ENCODE measurements around the gene TGFBR3. TPM values are rescaled to one million over a fixed set of nuclear protein-coding genes. Genes with fewer than 3 reads are reported as not detected.

The TGFBR3 gene
- total RNA-seq, 1 donor from 2014 or later: 2.5 TPM

- no peak overlapping the region for H2AFZ ChIP-seq (ENCODE audit: low read depth, low read length)
- no peaks in the 10 kb centered on the region for H3K79me2 ChIP-seq (ENCODE audit: insufficient read depth, low read length)
- FAIRE-seq (no peak), DNase-seq (ENCODE audit: low read depth) (no peak)
- no peak overlapping the region for H3K9ac ChIP-seq (ENCODE audit: low read length)
- no peak overlapping the region for H3K4me3 ChIP-seq (ENCODE audit: insufficient read depth, low read depth, low read length)
- H3K27me3 ChIP-seq (ENCODE audit: insufficient read depth, low read length): no peaks in the 10 kb centered on the region
- H4K20me1 ChIP-seq (ENCODE audit: insufficient read depth, low read length): no peaks in the 10 kb centered on the region
- Mint-ChIP-seq H3K9me3 (ENCODE audit: unreplicated experiment) (peaks cover 6% of the 10 kb centered on the region), H3K36me3 (ENCODE audit: low read depth, unreplicated experiment) (no peaks in the 10 kb centered on the region), H3K4me1 (ENCODE audit: low read depth, unreplicated experiment) (peaks cover 12% of the 10 kb centered on the region), H3K27me3 (ENCODE audit: low read depth, unreplicated experiment) (no peaks in the 10 kb centered on the region), H3K4me3 (ENCODE audit: unreplicated experiment) (no peak overlapping the region), H3K27ac (ENCODE audit: unreplicated experiment) (no peak overlapping the region)
- TF ChIP-seq, protein P1, sequence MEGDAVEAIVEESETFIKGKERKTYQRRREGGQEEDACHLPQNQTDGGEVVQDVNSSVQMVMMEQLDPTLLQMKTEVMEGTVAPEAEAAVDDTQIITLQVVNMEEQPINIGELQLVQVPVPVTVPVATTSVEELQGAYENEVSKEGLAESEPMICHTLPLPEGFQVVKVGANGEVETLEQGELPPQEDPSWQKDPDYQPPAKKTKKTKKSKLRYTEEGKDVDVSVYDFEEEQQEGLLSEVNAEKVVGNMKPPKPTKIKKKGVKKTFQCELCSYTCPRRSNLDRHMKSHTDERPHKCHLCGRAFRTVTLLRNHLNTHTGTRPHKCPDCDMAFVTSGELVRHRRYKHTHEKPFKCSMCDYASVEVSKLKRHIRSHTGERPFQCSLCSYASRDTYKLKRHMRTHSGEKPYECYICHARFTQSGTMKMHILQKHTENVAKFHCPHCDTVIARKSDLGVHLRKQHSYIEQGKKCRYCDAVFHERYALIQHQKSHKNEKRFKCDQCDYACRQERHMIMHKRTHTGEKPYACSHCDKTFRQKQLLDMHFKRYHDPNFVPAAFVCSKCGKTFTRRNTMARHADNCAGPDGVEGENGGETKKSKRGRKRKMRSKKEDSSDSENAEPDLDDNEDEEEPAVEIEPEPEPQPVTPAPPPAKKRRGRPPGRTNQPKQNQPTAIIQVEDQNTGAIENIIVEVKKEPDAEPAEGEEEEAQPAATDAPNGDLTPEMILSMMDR (IDR thresholded peaks at IDR 0.05; ENCODE audit: insufficient read depth, low read depth, low read length): no peak
- TF ChIP-seq EZH2 (IDR thresholded peaks at IDR 0.05; ENCODE audit: insufficient read depth, low read length): no peak
- H3K9me3 ChIP-seq (ENCODE audit: insufficient read depth, low read depth, low read length): no peaks in the 10 kb centered on the region
- no peaks in the 10 kb centered on the region for H3K36me3 ChIP-seq (ENCODE audit: insufficient read depth, low read length)
- H3K27ac ChIP-seq (ENCODE audit: low read depth, low read length): no peak overlapping the region
- H3K4me2 ChIP-seq (ENCODE audit: low read length): no peak overlapping the region
- H3K4me1 ChIP-seq (ENCODE audit: insufficient read depth, low read length): no peaks in the 10 kb centered on the region
These were observed 136.1 kb downstream of the TGFBR3 start for GRCh38 chr1:91749788-91750231.

GRCh38 chr1:91747666-91748065 is 138.3 kb downstream of the TGFBR3 start:
- peaks cover 7% of the 10 kb centered on the region for H3K4me1 Mint-ChIP-seq (ENCODE audit: low read depth, unreplicated experiment)
- no peaks in the 10 kb centered on the region for H3K36me3 ChIP-seq (ENCODE audit: insufficient read depth, low read length)
- no peaks in the 10 kb centered on the region for H3K79me2 ChIP-seq (ENCODE audit: insufficient read depth, low read length)
- no peak overlapping the region for H3K4me3 ChIP-seq (ENCODE audit: insufficient read depth, low read depth, low read length)
- DNase-seq (ENCODE audit: low read depth) (no peak), FAIRE-seq (no peak)
- peaks cover 6% of the 10 kb centered on the region for H3K9me3 Mint-ChIP-seq (ENCODE audit: unreplicated experiment)
- peaks cover 4% of the 10 kb centered on the region for H3K4me1 ChIP-seq (ENCODE audit: insufficient read depth, low read length)
- H3K9ac ChIP-seq (ENCODE audit: low read length): no peak overlapping the region
- H3K27me3 Mint-ChIP-seq (ENCODE audit: low read depth, unreplicated experiment): no peaks in the 10 kb centered on the region
- no peak overlapping the region for H3K4me3 Mint-ChIP-seq (ENCODE audit: unreplicated experiment)
- H2AFZ ChIP-seq (ENCODE audit: low read depth, low read length): no peak overlapping the region
- no peaks in the 10 kb centered on the region for H4K20me1 ChIP-seq (ENCODE audit: insufficient read depth, low read length)
- no peaks in the 10 kb centered on the region for H3K36me3 Mint-ChIP-seq (ENCODE audit: low read depth, unreplicated experiment)
- H3K9me3 ChIP-seq (ENCODE audit: insufficient read depth, low read depth, low read length): no peaks in the 10 kb centered on the region
- no peak for TF ChIP-seq EZH2 (IDR thresholded peaks at IDR 0.05; ENCODE audit: insufficient read depth, low read length)
- TF ChIP-seq, protein P1 (IDR thresholded peaks at IDR 0.05; ENCODE audit: insufficient read depth, low read depth, low read length): no peak
- no peak overlapping the region for H3K4me2 ChIP-seq (ENCODE audit: low read length)
- H3K27me3 ChIP-seq (ENCODE audit: insufficient read depth, low read length): no peaks in the 10 kb centered on the region
- no peak overlapping the region for H3K27ac ChIP-seq (ENCODE audit: low read depth, low read length)
- H3K27ac Mint-ChIP-seq (ENCODE audit: unreplicated experiment): no peak overlapping the region

DNA sequence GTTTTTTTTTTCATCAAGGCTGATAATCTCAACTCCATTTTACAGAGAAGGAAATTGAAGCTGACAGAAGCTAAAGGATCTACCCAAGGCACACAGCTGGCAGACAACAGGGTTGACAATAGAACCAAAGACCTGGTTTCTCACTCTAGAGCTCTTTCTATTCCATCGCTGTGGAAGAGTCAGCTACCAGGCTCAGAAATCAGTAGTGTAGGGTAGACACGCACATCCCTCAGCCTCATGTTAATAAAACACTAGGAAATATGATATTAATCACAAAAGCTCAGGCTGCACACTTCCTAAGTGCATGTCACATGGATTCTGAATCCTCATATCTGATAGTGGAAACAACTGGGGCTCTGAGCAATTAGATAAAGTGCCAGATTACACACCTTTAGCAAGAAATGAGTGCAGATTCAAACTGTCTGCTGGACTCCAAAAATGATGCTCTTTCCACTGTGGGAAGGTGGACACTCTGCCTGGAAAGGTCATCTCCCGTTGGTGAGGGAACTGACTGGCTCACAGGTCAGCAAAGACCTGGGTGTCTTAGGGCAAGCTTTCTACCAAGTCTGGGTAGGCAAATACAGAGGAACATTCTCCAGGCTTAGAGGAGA is 139.1 kb downstream of the TGFBR3 start:
- Histone ChIP-seq H3K27ac (ENCODE audit: low read depth, low read length) (no peak overlapping the region), H3K79me2 (ENCODE audit: insufficient read depth, low read length) (no peaks in the 10 kb centered on the region), H3K4me2 (ENCODE audit: low read length) (no peak overlapping the region), H3K27me3 (ENCODE audit: insufficient read depth, low read length) (no peaks in the 10 kb centered on the region), H2AFZ (ENCODE audit: low read depth, low read length) (no peak overlapping the region), H4K20me1 (ENCODE audit: insufficient read depth, low read length) (no peaks in the 10 kb centered on the region), H3K4me3 (ENCODE audit: insufficient read depth, low read depth, low read length) (no peak overlapping the region), H3K9me3 (ENCODE audit: insufficient read depth, low read depth, low read length) (no peaks in the 10 kb centered on the region), H3K36me3 (ENCODE audit: insufficient read depth, low read length) (no peaks in the 10 kb centered on the region), H3K9ac (ENCODE audit: low read length) (no peak overlapping the region), H3K4me1 (ENCODE audit: insufficient read depth, low read length) (peaks cover 4% of the 10 kb centered on the region)
- Mint-ChIP-seq H3K9me3 (ENCODE audit: unreplicated experiment) (peaks cover 6% of the 10 kb centered on the region), H3K27ac (ENCODE audit: unreplicated experiment) (no peak overlapping the region), H3K4me3 (ENCODE audit: unreplicated experiment) (no peak overlapping the region), H3K27me3 (ENCODE audit: low read depth, unreplicated experiment) (no peaks in the 10 kb centered on the region), H3K4me1 (ENCODE audit: low read depth, unreplicated experiment) (peaks cover 7% of the 10 kb centered on the region), H3K36me3 (ENCODE audit: low read depth, unreplicated experiment) (no peaks in the 10 kb centered on the region)
- DNase-seq (ENCODE audit: low read depth) (no peak), FAIRE-seq (no peak)
- TF ChIP-seq, protein P1 (IDR thresholded peaks at IDR 0.05; ENCODE audit: insufficient read depth, low read depth, low read length): no peak
- TF ChIP-seq EZH2 (IDR thresholded peaks at IDR 0.05; ENCODE audit: insufficient read depth, low read length): no peak

Data from astrocyte (in vitro differentiated cells and primary cell).